Erythroblast (primary cell): Measurements from ENCODE around the gene ITPR1.

Source experiments
- DNase-seq, 2 experiments: peaks; one replicate each; lab custom pipeline; 2025; lab: John Stamatoyannopoulos, UW
- GATA1 ChIP-seq: IDR thresholded peaks from 2 replicates; pipeline ENCODE4 v1.6.1; 2011; ENCODE audit warnings: low read depth, mild to moderate bottlenecking, control low read depth, low read length, moderate library complexity
- POLR2A ChIP-seq: IDR thresholded peaks from 2 replicates; pipeline ENCODE4 v1.6.1; 2011; ENCODE audit warnings: mild to moderate bottlenecking, low read length

Gene ITPR1

GRCh38 chr3:4695846-4696245 is 202.7 kb downstream of the ITPR1 start:
- TF ChIP-seq GATA1 (no peak), POLR2A (no peak)
- DNase-seq = no peak

GRCh38 chr3:4696266-4696665 is 203.1 kb downstream of the ITPR1 start:
- TF ChIP-seq GATA1 (no peak), POLR2A (no peak)
- DNase-seq = no peak

DNA sequence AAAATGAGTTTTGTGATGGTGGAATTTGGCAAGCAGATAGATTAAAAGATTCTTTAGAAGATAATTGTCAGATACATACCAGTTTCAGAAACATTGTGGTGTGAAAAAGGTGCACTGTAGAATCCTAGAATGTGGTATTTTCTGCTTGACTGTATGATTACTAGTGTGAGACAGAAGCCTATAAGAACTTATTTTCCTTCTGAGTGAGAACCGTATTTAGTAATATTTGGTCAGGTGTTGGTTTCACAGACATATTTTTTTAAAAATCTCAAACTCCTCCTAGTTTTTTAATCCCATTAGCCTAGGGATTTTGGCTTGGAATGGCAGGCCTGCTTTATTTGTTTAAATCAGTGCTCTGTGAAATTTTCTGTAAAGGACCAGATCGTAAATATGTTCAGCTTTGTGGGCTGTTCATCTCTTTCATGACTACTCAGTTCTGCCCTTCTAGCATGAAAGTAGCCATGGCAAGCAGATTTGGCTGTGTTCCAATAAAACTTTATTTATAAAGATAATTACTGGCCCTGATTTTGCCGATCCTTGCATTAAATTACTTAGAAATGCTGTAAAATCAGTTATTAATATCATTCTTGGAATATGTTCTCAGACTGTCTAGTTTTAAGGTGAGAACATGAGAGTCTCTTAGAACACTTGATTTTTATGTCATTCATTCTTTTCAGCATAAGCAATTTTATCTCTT is 205.1 kb downstream of the ITPR1 start:
- no peak for DNase-seq
- no peak for TF ChIP-seq POLR2A
- no peak for TF ChIP-seq GATA1

- no peak for DNase-seq
- no peak for TF ChIP-seq GATA1
- no peak for TF ChIP-seq POLR2A
Observed at GRCh38 chr3:4703054-4703480, 209.9 kb downstream of the ITPR1 start.

DNA sequence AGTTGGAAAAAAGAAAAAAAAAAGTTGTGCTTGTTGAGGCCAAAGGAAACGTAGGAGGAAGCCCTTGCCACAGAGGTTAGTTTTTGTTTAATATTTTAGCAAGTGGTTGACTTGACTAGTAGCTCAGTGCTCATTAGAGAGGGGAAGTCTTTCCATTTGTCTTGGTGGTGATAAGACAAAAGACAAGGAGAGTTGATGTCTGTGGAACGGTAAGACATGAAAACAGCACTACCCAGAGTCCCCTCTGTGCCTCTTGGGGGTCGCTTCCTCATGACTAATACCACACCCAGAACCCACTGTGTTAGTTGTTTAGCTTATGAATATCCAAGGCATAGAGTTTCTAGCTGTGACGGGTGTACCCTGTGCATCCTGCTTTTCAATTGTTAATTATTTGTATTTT is 211.4 kb downstream of the ITPR1 start:
- no peak for DNase-seq
- no peak for TF ChIP-seq POLR2A
- no peak for TF ChIP-seq GATA1

- TF ChIP-seq GATA1 = no peak
- TF ChIP-seq POLR2A = no peak
- no peak for DNase-seq
Observed at GRCh38 chr3:4707324-4707723, 214.2 kb downstream of the ITPR1 start.

DNA sequence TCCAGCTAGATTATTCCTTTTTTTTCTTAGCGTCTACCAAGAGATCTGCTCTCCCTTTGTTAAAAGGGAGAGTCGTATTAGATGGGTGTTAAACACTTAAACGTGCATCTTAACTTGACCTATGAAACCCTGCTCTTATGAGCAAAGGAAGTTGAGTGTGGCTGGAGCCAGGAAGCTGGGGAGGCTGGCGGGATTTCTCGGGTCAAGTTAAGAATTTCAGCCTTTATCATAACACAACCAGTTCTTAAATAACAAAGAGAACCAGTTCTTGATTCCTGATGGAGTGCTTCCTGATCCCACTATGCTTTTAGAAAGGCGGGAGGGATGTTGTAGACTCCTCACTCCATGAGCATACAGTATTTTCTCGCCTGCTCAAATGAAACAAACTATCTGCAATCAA is 215.1 kb downstream of the ITPR1 start:
- no peak for TF ChIP-seq GATA1
- TF ChIP-seq POLR2A = no peak
- DNase-seq = no peak

GRCh38 chr3:4709341-4709740 is 216.2 kb downstream of the ITPR1 start:
- TF ChIP-seq GATA1 (no peak), POLR2A (no peak)
- no peak for DNase-seq

GRCh38 chr3:4710191-4710590 is 217.0 kb downstream of the ITPR1 start:
- TF ChIP-seq POLR2A (no peak), GATA1 (no peak)

DNA sequence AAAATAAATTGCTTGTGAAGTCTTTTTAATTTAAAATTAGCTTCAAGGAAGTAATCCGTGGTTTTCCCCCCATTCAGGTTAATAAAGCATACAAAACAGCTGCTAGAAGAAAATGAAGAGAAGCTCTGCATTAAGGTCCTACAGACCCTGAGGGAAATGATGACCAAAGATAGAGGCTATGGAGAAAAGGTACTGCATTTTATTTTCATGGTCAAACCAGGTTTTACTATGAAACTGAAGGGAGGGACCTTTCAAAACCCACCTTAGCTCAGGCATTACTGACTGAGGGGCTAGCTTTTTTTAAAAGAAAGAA is 218.5 kb downstream of the ITPR1 start:
- TF ChIP-seq GATA1 (no peak), POLR2A (no peak)
- no peak for DNase-seq

More at GRCh38 chr3:4710191-4710590, 217.0 kb downstream of the ITPR1 start:
- no peak for DNase-seq

DNA sequence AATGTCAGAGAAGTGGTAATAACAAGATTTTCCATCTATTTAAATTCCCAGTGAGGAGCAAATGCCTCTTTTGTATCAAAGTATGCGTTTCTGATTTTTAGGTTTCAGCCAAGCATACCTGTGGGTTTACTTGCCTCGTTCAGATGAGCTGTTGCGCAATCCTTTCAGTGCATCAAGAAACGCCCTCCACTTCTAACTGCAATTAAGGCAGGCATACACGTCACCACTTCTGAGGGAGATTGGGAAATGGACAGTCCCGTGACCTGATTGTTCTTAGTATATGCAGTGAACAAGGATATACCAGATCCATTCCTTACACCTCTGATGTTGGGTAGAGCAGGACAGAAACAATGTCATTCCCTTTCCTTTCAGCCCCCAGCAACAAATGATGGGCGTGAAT is 219.0 kb downstream of the ITPR1 start:
- no peak for DNase-seq
- TF ChIP-seq GATA1 (no peak), POLR2A (no peak)

GRCh38 chr3:4714045-4714444 is 220.9 kb downstream of the ITPR1 start:
- no peak for TF ChIP-seq POLR2A
- no peak for TF ChIP-seq GATA1
- DNase-seq = no peak

DNA sequence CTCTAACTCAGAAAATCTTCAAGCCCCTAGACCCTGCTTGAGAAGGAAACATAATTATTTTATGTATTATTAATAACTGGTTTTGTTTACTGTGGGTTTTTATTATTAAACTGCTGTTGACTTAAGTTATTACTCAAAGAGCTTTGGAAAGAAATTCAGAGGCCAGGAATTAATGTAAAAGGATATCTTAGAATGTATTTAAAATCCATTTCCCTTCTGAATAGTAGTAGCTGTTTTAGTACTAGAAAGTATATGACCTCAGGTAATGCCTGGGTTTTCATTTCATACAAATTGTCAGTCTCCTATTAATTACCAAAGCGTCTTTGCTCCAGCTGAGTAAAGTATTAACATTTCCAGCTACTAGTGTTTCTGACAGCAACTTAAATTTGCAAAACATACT is 223.1 kb downstream of the ITPR1 start:
- no peak for DNase-seq
- TF ChIP-seq GATA1 (no peak), POLR2A (no peak)

DNA sequence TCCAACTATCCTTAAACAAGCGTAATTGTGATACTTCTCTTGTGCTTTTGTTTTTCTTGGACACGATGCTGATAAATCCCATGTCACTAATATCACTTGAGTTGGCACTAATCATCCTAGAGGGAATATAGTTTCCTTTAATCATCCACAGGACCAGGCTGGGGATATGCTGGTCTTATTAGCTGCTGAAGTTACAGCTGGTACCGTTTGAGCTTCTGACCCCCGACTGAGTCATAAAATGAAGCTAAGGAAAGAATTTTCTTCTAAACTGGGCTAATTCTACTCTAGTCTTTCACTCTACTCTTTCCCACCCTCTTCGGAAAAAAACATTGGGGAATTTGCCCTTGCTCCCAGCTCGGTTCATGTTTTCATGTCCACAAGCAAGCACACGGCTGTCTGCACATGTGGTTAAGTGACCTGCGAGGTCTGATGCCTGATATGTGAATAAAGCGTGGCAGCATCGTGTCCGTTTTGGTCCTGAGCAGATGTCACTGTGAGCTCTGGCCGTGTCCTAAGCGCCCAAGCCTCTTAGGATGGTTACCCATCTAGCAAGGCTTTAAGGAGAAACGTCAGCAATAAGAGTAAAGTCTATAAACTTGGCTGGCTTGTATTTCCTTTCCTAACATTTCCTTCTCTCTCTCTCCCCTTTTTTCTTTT is 223.7 kb downstream of the ITPR1 start:
- TF ChIP-seq GATA1 (no peak), POLR2A (no peak)
- DNase-seq = no peak

DNA sequence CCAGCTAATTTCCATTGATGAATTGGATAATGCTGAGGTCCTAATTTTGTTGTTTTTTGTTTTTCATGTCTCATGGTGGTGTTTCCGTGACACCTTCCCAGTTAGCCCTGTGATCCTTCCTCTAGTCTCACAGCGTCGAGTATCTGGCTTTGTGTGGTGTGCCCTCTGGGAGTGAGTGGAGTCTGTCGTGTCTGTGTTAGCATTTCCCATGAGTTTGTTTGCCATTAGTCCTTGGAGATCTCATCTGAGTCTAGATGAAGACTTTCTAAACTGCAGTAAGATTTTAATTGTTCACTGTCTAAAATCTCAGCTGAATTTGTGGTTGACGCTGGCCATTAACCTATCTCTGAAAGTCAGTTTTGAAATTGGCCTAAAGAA is 224.2 kb downstream of the ITPR1 start:
- DNase-seq = no peak
- no peak for TF ChIP-seq GATA1
- no peak for TF ChIP-seq POLR2A
